Measurements from ENCODE around the gene GGTA1. TPM values are rescaled to one million over a fixed set of nuclear protein-coding genes. Genes with fewer than 3 reads are reported as not detected.
"Not testable (repeated sequence)": the region's sequence is repeated elsewhere in the genome, so short reads cannot be mapped to it uniquely, and the experiment has no call there.

Gene GGTA1
- total and polyA plus RNA-seq, 2 of the 8 experiments (the other 6 are each of a cell fraction or from before 2014, with no cell fraction given), result not detected

DNA sequence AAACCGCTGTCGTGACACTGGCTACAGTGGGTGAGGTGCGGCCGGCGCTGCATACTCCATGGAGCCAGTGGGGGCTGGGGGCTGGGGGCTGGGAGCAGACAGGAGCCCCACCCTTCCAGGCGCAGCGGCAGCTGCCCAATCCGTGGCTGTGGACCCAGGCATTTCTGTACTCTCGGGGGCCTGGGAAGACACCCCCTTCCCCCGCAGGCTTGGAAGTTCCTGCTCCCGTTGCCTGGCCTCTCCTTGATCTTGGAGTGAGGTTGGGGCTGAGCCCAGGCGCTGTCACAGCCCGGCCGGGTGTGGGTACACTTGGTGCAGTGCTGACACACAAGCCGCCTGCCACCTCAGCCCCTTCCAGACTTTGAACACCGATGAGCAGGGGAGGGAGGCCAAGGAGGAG is 27.7 kb upstream of the GGTA1 start (continued):
- TF ChIP-seq CREB1 (IDR thresholded peaks at IDR 0.05) (no peak), EGR1 (IDR thresholded peaks at IDR 0.05; ENCODE audit: borderline replicate concordance, low read depth, low read length) (no peak), CEBPB (IDR thresholded peaks at IDR 0.05; ENCODE audit: low read depth, low read length) (no peak), SP1 (IDR thresholded peaks at IDR 0.05; ENCODE audit: low read depth, low read length) (no peak), CHD2 (IDR thresholded peaks at IDR 0.05; ENCODE audit: low read length) (no peak), CHD1 (IDR thresholded peaks at IDR 0.05; ENCODE audit: low read depth, low read length) (no peak), MAFK (IDR thresholded peaks at IDR 0.05; ENCODE audit: low read depth, low read length) (no peak)

GRCh38 chr9:121519688-121520087 is 20.0 kb upstream of the GGTA1 start:
- H2BK12ac ChIP-seq (ENCODE audit: low read depth, low read length); H3K18ac ChIP-seq (ENCODE audit: extremely low read depth, low read length); H3K56ac ChIP-seq (replicated peaks; ENCODE audit: insufficient read length, low read depth, low read length); H3K27me3 ChIP-seq (replicated peaks in 1 of 4; ENCODE audit: control insufficient read depth in 3 of 4, extremely low read depth in 1 of 4, insufficient read depth in 3 of 4, low read length in 3 of 4); H4K5ac ChIP-seq (ENCODE audit: insufficient read length, low read depth, low read length); H4K91ac ChIP-seq (replicated peaks; ENCODE audit: insufficient read length, low read length); H3K23ac ChIP-seq (ENCODE audit: insufficient read length); DNase-seq (ENCODE audit: low read depth in 1 of 2, low spot score in 2 of 2); H3K4me3 ChIP-seq (ENCODE audit: extremely low read depth in 1 of 4, insufficient read depth in 2 of 4, low read depth in 3 of 4, low read length in 4 of 4); H3K9ac ChIP-seq (replicated peaks in 1 of 4; ENCODE audit: extremely low read depth in 1 of 4, low read depth in 3 of 4, low read length in 3 of 4); H4K20me1 ChIP-seq (replicated peaks in 1 of 2; ENCODE audit: control insufficient read depth in 1 of 2, insufficient read depth in 2 of 2, low read length in 2 of 2); H2BK15ac ChIP-seq (ENCODE audit: low read length); H2BK5ac ChIP-seq (ENCODE audit: low read depth, low read length); H2BK120ac ChIP-seq (replicated peaks; ENCODE audit: low read depth, low read length); H3K79me2 ChIP-seq (ENCODE audit: control insufficient read depth in 1 of 2, insufficient read depth in 2 of 2, low read length in 2 of 2); H3K36me3 ChIP-seq (ENCODE audit: control insufficient read depth in 2 of 4, insufficient read depth in 4 of 4, low read length in 3 of 4); H3K79me1 ChIP-seq (ENCODE audit: low read depth, low read length); H3K4me1 ChIP-seq (replicated peaks in 1 of 4; ENCODE audit: control insufficient read depth in 3 of 4, insufficient read depth in 4 of 4, low read length in 3 of 4); H3K4ac ChIP-seq (replicated peaks; ENCODE audit: insufficient read length, low read depth, low read length); H3K9me3 ChIP-seq (ENCODE audit: insufficient read depth in 2 of 2, low read depth in 1 of 2, low read length in 1 of 2); H3K27ac ChIP-seq (ENCODE audit: low read depth, low read length); H2AK5ac ChIP-seq (ENCODE audit: low read depth, low read length); H2BK20ac ChIP-seq (ENCODE audit: low read length); FAIRE-seq; POLR2A ChIA-PET (ENCODE audit: partially characterized antibody); H2AFZ ChIP-seq (ENCODE audit: low read length); H3K4me2 ChIP-seq (ENCODE audit: insufficient read depth in 1 of 2, low read depth in 2 of 2, low read length in 2 of 2); H4K8ac ChIP-seq (ENCODE audit: extremely low read depth, insufficient read depth, low read length); H3K23me2 ChIP-seq (ENCODE audit: low read depth, low read length); H3K14ac ChIP-seq (ENCODE audit: insufficient read length): not testable (repeated sequence)
- CTCF ChIA-PET (ENCODE audit: partially characterized antibody), result interaction anchor here (0.7 to 1.7 kb wide), 3 partner anchors 12 to 115 kb away, joined by 3 read pairs; no protein-coding TSS in a partner anchor
- WGBS, 2 experiments (ENCODE audit: extremely low coverage in 1 of 2, insufficient coverage in 1 of 2, insufficient read length in 1 of 2, insufficient replicate concordance in 2 of 2, low coverage in 1 of 2, low lambda C conversion rate in 2 of 2, missing lambda C conversion rate in 1 of 2), result 84 to 100% methylated on average over 1 to 2 of the region's 2 CpGs

Data from H1 (cell line).